GM12878 (cell line): ENCODE results near the gene MAFB. TPM values are rescaled to one million over a fixed set of nuclear protein-coding genes. Genes with fewer than 3 reads are reported as not detected.

Source experiments
- ATAC-seq: fragments of 200-7000 bp; cut with Tn5 transposase; 3 replicates; pipeline ENCODE4 v1.9.1; 2020; ENCODE audit warnings: mild to moderate bottlenecking, moderate library complexity
- BruUV-seq: library from RNA; stranded (reverse); fragments of 400-500 nt; replicated peaks from 2 replicates; lab custom pipeline; 2021; lab: Mats Ljungman, UMichigan
- CTCF ChIA-PET: fragments of 300-600 bp; sonication (Branson Sonifier 250); formaldehyde crosslinking; extraction: SDS; loops from one replicate; lab custom pipeline; 2021; ENCODE audit warnings: inconsistent platforms; lab: Yijun Ruan, JAX
- POLR2A ChIA-PET: fragments of 350-600 bp; formaldehyde crosslinking; extraction: SDS; loops from one replicate; lab custom pipeline; 2021; ENCODE audit warnings: inconsistent platforms; lab: Charles Lee
- RAD21 ChIA-PET: fragments of 300-600 bp; sonication (Branson Sonifier 250); formaldehyde crosslinking; loops from one replicate; lab custom pipeline; 2023; ENCODE audit warnings: antibody characterized with exemption; ENCODE audit not compliant: unreplicated experiment; lab: Charles Lee
- SMC1A ChIA-PET: fragments of 300-600 bp; sonication (Branson Sonifier 250); formaldehyde crosslinking; loops from one replicate; lab custom pipeline; 2023; ENCODE audit not compliant: unreplicated experiment, uncharacterized antibody; lab: Charles Lee
- DNase-seq: peaks from one replicate; pipeline ENCODE4 v3.0.0-alpha.2; 2011; ENCODE audit warnings: low read depth, low spot score
- FAIRE-seq: peaks from 3 replicates; lab custom pipeline; 2011; peaks lifted over from hg19 to GRCh38; lab: Jason Lieb, UNC
- H2AFZ ChIP-seq: 2 replicates; pipeline ENCODE4 v1.6.0; 2011; ENCODE audit warnings: low read depth, low read length, control low read depth; ENCODE audit not compliant: control insufficient read depth
- H3K27ac ChIP-seq: 2 replicates; pipeline ENCODE4 v1.5.1; 2011; ENCODE audit warnings: control low read depth; ENCODE audit not compliant: control insufficient read depth, insufficient read depth
- H3K27me3 ChIP-seq, 2 experiments: replicated peaks in 1 of 2; 2 replicates each; pipeline versions ENCODE4 v1.6.0 to v1.6.1; 2011; ENCODE audit warnings: low read length in 1 of 2; ENCODE audit not compliant: control insufficient read depth in 2 of 2, insufficient read depth in 2 of 2
- H3K36me3 ChIP-seq, 2 experiments: 2 replicates each; pipeline ENCODE4 v1.5.1; 2011; ENCODE audit warnings: low read length in 1 of 2; ENCODE audit not compliant: control insufficient read depth in 2 of 2, insufficient read depth in 2 of 2
- H3K4me1 ChIP-seq: 2 replicates; pipeline ENCODE4 v1.6.1; 2011; ENCODE audit warnings: mild to moderate bottlenecking, low read length, moderate library complexity, mixed read lengths; ENCODE audit not compliant: control insufficient read depth, insufficient read depth
- H3K4me2 ChIP-seq: 2 replicates; pipeline ENCODE4 v1.6.0; 2011; ENCODE audit warnings: control low read depth; ENCODE audit not compliant: control insufficient read depth, insufficient read depth
- H3K4me3 ChIP-seq: fragments of 200-600 bp; sonication (generic); 2 replicates; pipeline ENCODE4 v1.5.1; 2016
- H3K79me2 ChIP-seq: 2 replicates; pipeline ENCODE4 v1.6.0; 2011; ENCODE audit warnings: low read length; ENCODE audit not compliant: control insufficient read depth, insufficient read depth
- H3K9ac ChIP-seq: 2 replicates; pipeline ENCODE4 v1.8.0; 2011; ENCODE audit warnings: low read length, control low read depth, mixed read lengths; ENCODE audit not compliant: control insufficient read depth, insufficient read depth
- H3K9me3 ChIP-seq: replicated peaks from 3 replicates; pipeline ENCODE4 v1.5.1; 2011; ENCODE audit warnings: mild to moderate bottlenecking, low read length; ENCODE audit not compliant: control insufficient read depth, insufficient read depth
- H4K20me1 ChIP-seq: 2 replicates; pipeline ENCODE4 v1.6.0; 2011; ENCODE audit not compliant: control insufficient read depth, insufficient read depth
- DPF2 ChIP-seq: fragments of 450-650 bp; IDR thresholded peaks from 2 replicates; pipeline ENCODE4 v1.6.1; 2017; ENCODE audit warnings: mild to moderate bottlenecking
- SP1 ChIP-seq: IDR thresholded peaks from one replicate; pipeline ENCODE4 v1.6.1; 2011; ENCODE audit warnings: low read depth, low read length
- SUZ12 ChIP-seq: fragments of 200-600 bp; sonication (generic); IDR thresholded peaks from one replicate; pipeline ENCODE4 v1.6.1; 2018; ENCODE audit warnings: antibody characterized with exemption, mild to moderate bottlenecking; ENCODE audit not compliant: unreplicated experiment
- WGBS: methylation state at CpG from one replicate; pipeline ENCODE4 v1.1.6; 2016; ENCODE audit warnings: low lambda C conversion rate; ENCODE audit not compliant: insufficient replicate concordance, insufficient coverage; ENCODE audit errors: missing lambda C conversion rate; 5-methylcytosine and 5-hydroxymethylcytosine counted together
- in situ Hi-C: fragments of 300-500 bp; cut with MboI; formaldehyde crosslinking; loops from 9 replicates; pipeline ENCODE4 v1.14.3; 2018; ENCODE audit warnings: mixed read lengths
- intact Hi-C: fragments of 100-400 bp; cut with micrococcal nuclease; formaldehyde crosslinking; loops from one replicate; pipeline ENCODE4 v1.14.2; 2022; ENCODE audit not compliant: unreplicated experiment
- polyA plus RNA-seq, 11 experiments: library from polyadenylated mRNA; depleted of rRNA in 4 of 11; unstranded in 6 of 11; stranded (reverse) in 5 of 11; fragments of >200 nt; fragmentation: Nextera tagmentation in 4 of 11; fragmentation: Illumina TruSeq in 1 of 11; extraction: Ambion mirVana in 4 of 11; extraction: Trizol in 1 of 11; gene quantifications; 1 replicate in 1 of 11; 2 replicates in 10 of 11; pipeline versions ENCODE4 v1.2.1 to v1.2.3, GENCODE V29; 2011 to 2016; ENCODE audit warnings: inconsistent platforms in 2 of 11, missing spikeins in 2 of 11, low read depth in 1 of 11
- total RNA-seq, 4 experiments: library from RNA; depleted of rRNA in 3 of 4; stranded (reverse); fragments of >200 nt in 3 of 4; fragmentation: Illumina TruSeq in 1 of 4; extraction: Trizol in 1 of 4; gene quantifications; 2 replicates each; pipeline versions ENCODE4 v1.2.1 to v1.2.3, GENCODE V29; 2013 to 2021
- TF ChIP-seq, protein P1 (sequence below): IDR thresholded peaks from 2 replicates; pipeline ENCODE4 v1.6.1; 2012; ENCODE audit warnings: low read length, inconsistent platforms
- TF ChIP-seq, protein P2 (sequence below): fragments of 450-650 bp; IDR thresholded peaks from 2 replicates; pipeline ENCODE4 v1.6.1; 2018; ENCODE audit warnings: mild to moderate bottlenecking, low read depth, moderate library complexity; ENCODE audit not compliant: partially characterized antibody

Gene MAFB
- total and polyA plus RNA-seq, 10 of the 15 experiments (the other 5 are each of a cell fraction or from before 2014, with no cell fraction given) = 0.01 to 0.08 (median 0.01) TPM; not detected in 7

DNA sequence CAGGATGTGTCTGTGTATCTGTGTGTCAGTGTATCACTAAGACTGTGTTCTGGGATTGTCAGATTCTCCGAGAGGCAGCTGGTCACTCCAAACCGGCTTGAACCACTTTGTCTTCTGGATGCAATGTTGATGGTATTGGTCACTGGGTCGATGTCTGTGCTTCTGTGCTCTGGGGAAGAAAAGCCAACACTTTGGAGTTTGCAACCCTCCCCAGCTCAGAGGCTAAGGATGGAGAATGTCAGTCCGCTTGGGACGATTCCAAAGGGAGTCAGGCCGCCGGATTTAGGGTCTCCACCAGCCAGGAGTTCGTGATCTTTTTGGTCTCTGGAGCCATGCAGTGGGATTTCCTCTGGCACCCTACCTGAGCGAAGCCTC is 5.2 kb downstream of the MAFB start:
- POLR2A ChIA-PET = no interaction called here
- no peak overlapping the region for H3K9ac ChIP-seq
- no peak overlapping the region for H3K27ac ChIP-seq
- no peak for ATAC-seq
- no peak overlapping the region for H2AFZ ChIP-seq
- in situ Hi-C loops = no loop called here
- H3K4me1 ChIP-seq = 0 out of 2 replicates have a peak, but pooled peaks cover 8% of the 10 kb centered on the region
- H3K79me2 ChIP-seq = no peaks in the 10 kb centered on the region
- H4K20me1 ChIP-seq = no peaks in the 10 kb centered on the region; the same call in 1 of the 2 replicates
- H3K36me3 ChIP-seq = no peaks in the 10 kb centered on the region
- 21% methylated on average over 9 of the region's 9 CpGs for WGBS
- intact Hi-C loops = no loop called here
- SMC1A ChIA-PET = no interaction called here
- CTCF ChIA-PET = no interaction called here
- RAD21 ChIA-PET = no interaction called here
- no peak for TF ChIP-seq DPF2
- no peaks in the 10 kb centered on the region; the same call in 2 of the 3 replicates for H3K9me3 ChIP-seq
- no peak overlapping the region for H3K4me3 ChIP-seq
- FAIRE-seq = no peak
- peaks cover 21 to 27% of the 10 kb centered on the region in 2 experiments for H3K27me3 ChIP-seq
- DNase-seq = no peak
- BruUV-seq = no TSS peak
- no peak overlapping the region for H3K4me2 ChIP-seq

DNA sequence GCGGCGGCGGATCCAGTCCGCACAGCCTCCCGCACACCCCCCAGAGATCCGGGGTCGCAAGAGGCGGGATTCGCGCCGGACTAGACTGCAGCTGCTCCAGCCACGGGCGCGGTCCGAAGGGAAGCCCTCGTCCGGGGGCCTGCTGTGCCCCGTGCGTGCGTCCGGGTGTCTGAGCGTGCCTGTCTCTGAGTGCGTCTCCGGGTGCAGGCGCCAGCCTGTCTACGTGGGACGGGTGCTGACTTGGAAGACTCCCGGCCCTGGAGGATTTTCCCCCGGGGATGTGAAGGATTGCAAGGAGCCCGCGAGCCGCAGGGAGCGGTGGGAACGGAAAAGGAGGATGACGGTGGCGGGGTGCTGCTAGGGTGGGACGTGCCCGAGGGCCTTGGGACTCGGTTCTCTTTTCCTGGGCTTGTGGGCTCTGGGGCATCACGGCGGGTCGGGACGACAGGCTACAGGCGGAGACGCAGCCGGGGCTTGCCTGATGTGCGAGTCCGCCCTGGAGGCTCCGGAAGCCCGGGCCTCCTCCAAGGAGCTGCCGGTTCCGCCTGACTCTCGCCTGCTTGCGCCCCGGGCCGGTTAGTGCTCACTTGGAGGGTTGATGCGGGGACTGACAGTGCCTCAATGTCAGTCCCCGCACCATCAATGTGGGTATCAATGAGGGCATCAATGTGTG is 5.7 kb downstream of the MAFB start:
- Histone ChIP-seq H3K36me3 (no peaks in the 10 kb centered on the region), H3K27ac (no peak overlapping the region), H3K9me3 (no peaks in the 10 kb centered on the region; the same call in 2 of the 3 replicates), H3K9ac (no peak overlapping the region), H3K79me2 (no peaks in the 10 kb centered on the region), H3K27me3 (peaks cover 18 to 24% of the 10 kb centered on the region in 2 experiments), H3K4me1 (0 out of 2 replicates have a peak, but pooled peaks cover 8% of the 10 kb centered on the region), H3K4me2 (no peak overlapping the region), H3K4me3 (no peak overlapping the region), H2AFZ (no peak overlapping the region), H4K20me1 (no peaks in the 10 kb centered on the region; the same call in 1 of the 2 replicates)
- ATAC-seq = no peak
- TF ChIP-seq SUZ12 (peak; percentile 84), SP1 (no peak)
- TF ChIP-seq, protein P1, sequence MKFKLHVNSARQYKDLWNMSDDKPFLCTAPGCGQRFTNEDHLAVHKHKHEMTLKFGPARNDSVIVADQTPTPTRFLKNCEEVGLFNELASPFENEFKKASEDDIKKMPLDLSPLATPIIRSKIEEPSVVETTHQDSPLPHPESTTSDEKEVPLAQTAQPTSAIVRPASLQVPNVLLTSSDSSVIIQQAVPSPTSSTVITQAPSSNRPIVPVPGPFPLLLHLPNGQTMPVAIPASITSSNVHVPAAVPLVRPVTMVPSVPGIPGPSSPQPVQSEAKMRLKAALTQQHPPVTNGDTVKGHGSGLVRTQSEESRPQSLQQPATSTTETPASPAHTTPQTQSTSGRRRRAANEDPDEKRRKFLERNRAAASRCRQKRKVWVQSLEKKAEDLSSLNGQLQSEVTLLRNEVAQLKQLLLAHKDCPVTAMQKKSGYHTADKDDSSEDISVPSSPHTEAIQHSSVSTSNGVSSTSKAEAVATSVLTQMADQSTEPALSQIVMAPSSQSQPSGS = no peak
- TF ChIP-seq, protein P2, sequence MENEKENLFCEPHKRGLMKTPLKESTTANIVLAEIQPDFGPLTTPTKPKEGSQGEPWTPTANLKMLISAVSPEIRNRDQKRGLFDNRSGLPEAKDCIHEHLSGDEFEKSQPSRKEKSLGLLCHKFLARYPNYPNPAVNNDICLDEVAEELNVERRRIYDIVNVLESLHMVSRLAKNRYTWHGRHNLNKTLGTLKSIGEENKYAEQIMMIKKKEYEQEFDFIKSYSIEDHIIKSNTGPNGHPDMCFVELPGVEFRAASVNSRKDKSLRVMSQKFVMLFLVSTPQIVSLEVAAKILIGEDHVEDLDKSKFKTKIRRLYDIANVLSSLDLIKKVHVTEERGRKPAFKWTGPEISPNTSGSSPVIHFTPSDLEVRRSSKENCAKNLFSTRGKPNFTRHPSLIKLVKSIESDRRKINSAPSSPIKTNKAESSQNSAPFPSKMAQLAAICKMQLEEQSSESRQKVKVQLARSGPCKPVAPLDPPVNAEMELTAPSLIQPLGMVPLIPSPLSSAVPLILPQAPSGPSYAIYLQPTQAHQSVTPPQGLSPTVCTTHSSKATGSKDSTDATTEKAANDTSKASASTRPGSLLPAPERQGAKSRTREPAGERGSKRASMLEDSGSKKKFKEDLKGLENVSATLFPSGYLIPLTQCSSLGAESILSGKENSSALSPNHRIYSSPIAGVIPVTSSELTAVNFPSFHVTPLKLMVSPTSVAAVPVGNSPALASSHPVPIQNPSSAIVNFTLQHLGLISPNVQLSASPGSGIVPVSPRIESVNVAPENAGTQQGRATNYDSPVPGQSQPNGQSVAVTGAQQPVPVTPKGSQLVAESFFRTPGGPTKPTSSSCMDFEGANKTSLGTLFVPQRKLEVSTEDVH = no peak
- FAIRE-seq = no peak
- ChIA-PET CTCF (no interaction called here), SMC1A (no interaction called here), RAD21 (no interaction called here), POLR2A (no interaction called here)
- WGBS = 6% methylated on average over 43 of the region's 58 CpGs
- intact Hi-C loops (no loop called here), in situ Hi-C loops (no loop called here)
- DNase-seq = no peak
- no TSS peak for BruUV-seq
